ENCODE results near the gene CCBE1. TPM values are rescaled to one million over a fixed set of nuclear protein-coding genes. Genes with fewer than 3 reads are reported as not detected.
A peak's percentile ranks its signal among the peaks of the same experiment; 100 is the strongest.

CCBE1 gene
- total RNA-seq, 1 donor from 2014 or later, result 4.1 TPM

DNA sequence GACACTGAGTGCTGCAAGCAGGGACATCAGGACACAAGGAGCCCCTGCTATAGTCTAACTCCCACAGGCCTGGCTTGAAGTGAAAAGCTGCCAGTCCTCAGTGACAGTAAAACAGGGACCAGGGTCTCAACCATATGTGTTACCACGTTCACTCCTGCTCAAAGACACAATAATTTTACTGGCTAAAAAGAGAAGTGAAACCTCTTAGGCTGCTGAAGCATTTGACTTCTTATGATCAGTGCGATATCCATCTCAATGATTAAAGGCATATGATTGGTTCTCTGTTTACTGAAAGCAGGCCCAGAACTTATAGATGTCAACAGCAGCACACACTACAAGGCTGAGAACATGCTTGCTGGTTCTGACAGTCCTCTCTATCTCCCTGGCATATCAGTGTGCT lies 208.3 kb downstream of the CCBE1 start:
- Histone ChIP-seq H3K27me3 (ENCODE audit: insufficient read depth, low read length) (no peaks in the 10 kb centered on the region), H3K4me1 (ENCODE audit: insufficient read depth, low read length) (no peaks in the 10 kb centered on the region), H3K36me3 (ENCODE audit: insufficient read depth, low read length) (no peaks in the 10 kb centered on the region), H4K20me1 (ENCODE audit: insufficient read depth, low read length) (no peaks in the 10 kb centered on the region), H3K4me3 (ENCODE audit: insufficient read depth, low read depth, low read length) (no peak overlapping the region), H3K4me2 (ENCODE audit: low read length) (no peak overlapping the region), H3K79me2 (ENCODE audit: insufficient read depth, low read length) (no peaks in the 10 kb centered on the region), H3K9me3 (ENCODE audit: insufficient read depth, low read depth, low read length) (no peaks in the 10 kb centered on the region), H3K9ac (ENCODE audit: low read length) (no peak overlapping the region), H3K27ac (ENCODE audit: low read depth, low read length) (no peak overlapping the region), H2AFZ (ENCODE audit: low read depth, low read length) (no peak overlapping the region)
- Mint-ChIP-seq H3K27ac (ENCODE audit: unreplicated experiment) (no peak overlapping the region), H3K9me3 (ENCODE audit: unreplicated experiment) (peaks cover 5% of the 10 kb centered on the region), H3K27me3 (ENCODE audit: low read depth, unreplicated experiment) (peaks cover 4% of the 10 kb centered on the region), H3K36me3 (ENCODE audit: low read depth, unreplicated experiment) (no peaks in the 10 kb centered on the region), H3K4me1 (ENCODE audit: low read depth, unreplicated experiment) (no peaks in the 10 kb centered on the region), H3K4me3 (ENCODE audit: unreplicated experiment) (no peak overlapping the region)
- DNase-seq (ENCODE audit: low read depth), result no peak
- FAIRE-seq, result no peak
- TF ChIP-seq EZH2 (IDR thresholded peaks at IDR 0.05; ENCODE audit: insufficient read depth, low read length), result no peak
- TF ChIP-seq, protein P1, sequence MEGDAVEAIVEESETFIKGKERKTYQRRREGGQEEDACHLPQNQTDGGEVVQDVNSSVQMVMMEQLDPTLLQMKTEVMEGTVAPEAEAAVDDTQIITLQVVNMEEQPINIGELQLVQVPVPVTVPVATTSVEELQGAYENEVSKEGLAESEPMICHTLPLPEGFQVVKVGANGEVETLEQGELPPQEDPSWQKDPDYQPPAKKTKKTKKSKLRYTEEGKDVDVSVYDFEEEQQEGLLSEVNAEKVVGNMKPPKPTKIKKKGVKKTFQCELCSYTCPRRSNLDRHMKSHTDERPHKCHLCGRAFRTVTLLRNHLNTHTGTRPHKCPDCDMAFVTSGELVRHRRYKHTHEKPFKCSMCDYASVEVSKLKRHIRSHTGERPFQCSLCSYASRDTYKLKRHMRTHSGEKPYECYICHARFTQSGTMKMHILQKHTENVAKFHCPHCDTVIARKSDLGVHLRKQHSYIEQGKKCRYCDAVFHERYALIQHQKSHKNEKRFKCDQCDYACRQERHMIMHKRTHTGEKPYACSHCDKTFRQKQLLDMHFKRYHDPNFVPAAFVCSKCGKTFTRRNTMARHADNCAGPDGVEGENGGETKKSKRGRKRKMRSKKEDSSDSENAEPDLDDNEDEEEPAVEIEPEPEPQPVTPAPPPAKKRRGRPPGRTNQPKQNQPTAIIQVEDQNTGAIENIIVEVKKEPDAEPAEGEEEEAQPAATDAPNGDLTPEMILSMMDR (IDR thresholded peaks at IDR 0.05; ENCODE audit: insufficient read depth, low read depth, low read length), result no peak

DNA sequence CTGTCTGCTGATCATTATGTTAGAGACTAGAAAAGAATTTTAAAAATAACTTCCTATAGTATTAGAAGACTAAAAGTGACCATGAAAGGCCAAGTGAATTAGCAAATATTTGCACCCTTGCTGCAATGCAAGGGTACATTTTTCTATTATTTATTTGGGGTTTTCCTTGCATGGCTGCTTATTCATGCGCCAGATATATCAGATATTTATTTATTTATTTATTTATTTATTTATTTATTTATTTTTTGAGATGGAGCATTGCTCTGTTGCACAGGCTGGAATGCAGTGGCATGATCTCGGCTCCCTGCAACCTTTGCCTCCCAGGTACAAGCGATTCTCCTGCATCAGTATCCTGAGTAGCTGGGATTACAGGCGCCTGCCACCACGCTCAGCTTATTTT lies 211.8 kb downstream of the CCBE1 start:
- Mint-ChIP-seq H3K4me1 (ENCODE audit: low read depth, unreplicated experiment) (peaks cover 2% of the 10 kb centered on the region), H3K27me3 (ENCODE audit: low read depth, unreplicated experiment) (peaks cover 4% of the 10 kb centered on the region), H3K36me3 (ENCODE audit: low read depth, unreplicated experiment) (no peaks in the 10 kb centered on the region), H3K9me3 (ENCODE audit: unreplicated experiment) (no peaks in the 10 kb centered on the region), H3K27ac (ENCODE audit: unreplicated experiment) (no peak overlapping the region), H3K4me3 (ENCODE audit: unreplicated experiment) (no peak overlapping the region)
- no peaks in the 10 kb centered on the region for H3K9me3 ChIP-seq (ENCODE audit: insufficient read depth, low read depth, low read length)
- FAIRE-seq (no peak), DNase-seq (ENCODE audit: low read depth) (no peak)
- H3K36me3 ChIP-seq (ENCODE audit: insufficient read depth, low read length), result no peaks in the 10 kb centered on the region
- no peak overlapping the region for H3K27ac ChIP-seq (ENCODE audit: low read depth, low read length)
- H3K4me2 ChIP-seq (ENCODE audit: low read length), result no peak overlapping the region
- no peaks in the 10 kb centered on the region for H4K20me1 ChIP-seq (ENCODE audit: insufficient read depth, low read length)
- no peak overlapping the region for H2AFZ ChIP-seq (ENCODE audit: low read depth, low read length)
- H3K4me1 ChIP-seq (ENCODE audit: insufficient read depth, low read length), result no peaks in the 10 kb centered on the region
- no peak for TF ChIP-seq EZH2 (IDR thresholded peaks at IDR 0.05; ENCODE audit: insufficient read depth, low read length)
- TF ChIP-seq, protein P1 (IDR thresholded peaks at IDR 0.05; ENCODE audit: insufficient read depth, low read depth, low read length), result no peak
- H3K9ac ChIP-seq (ENCODE audit: low read length), result no peak overlapping the region
- no peak overlapping the region for H3K4me3 ChIP-seq (ENCODE audit: insufficient read depth, low read depth, low read length)
- no peaks in the 10 kb centered on the region for H3K27me3 ChIP-seq (ENCODE audit: insufficient read depth, low read length)
- H3K79me2 ChIP-seq (ENCODE audit: insufficient read depth, low read length), result no peaks in the 10 kb centered on the region

DNA sequence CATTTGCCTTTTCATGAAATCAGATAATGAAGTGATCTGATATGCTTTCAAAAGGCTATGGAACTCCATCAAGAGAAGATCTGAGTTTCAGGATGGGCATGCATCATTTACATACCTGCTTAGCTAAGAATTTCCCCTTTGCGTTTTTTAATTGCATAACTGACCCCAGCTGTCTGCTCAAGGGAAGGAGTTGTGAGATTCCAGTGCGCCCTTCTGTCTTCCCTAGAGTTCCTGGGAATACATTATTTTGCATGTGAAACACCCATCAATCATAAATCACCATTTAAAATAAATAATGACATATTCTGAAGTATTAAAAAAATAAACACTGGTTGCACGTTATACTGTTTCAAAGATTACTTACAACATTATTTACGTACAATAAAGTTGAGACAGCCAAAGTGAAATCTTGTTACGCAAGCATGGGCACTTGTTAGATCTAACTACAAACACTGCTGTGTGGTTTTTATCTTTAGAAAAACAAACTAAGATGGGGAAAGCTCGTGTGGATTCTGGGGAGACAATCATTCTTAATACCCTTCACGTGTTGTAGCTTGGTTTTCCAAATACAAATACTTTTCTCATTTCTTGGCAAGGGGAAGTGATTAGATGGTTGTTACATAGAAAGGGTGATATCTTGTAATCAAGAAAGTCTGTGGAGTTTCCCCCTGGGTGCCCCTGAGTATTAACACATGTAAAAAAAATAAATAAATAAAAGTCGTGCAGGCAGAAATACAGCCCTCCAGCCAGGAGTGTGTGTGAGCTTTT lies 212.5 kb downstream of the CCBE1 start:
- no peaks in the 10 kb centered on the region for H3K9me3 Mint-ChIP-seq (ENCODE audit: unreplicated experiment)
- no peaks in the 10 kb centered on the region for H4K20me1 ChIP-seq (ENCODE audit: insufficient read depth, low read length)
- H3K9ac ChIP-seq (ENCODE audit: low read length), result no peak overlapping the region
- no peaks in the 10 kb centered on the region for H3K27me3 ChIP-seq (ENCODE audit: insufficient read depth, low read length)
- no peaks in the 10 kb centered on the region for H3K36me3 Mint-ChIP-seq (ENCODE audit: low read depth, unreplicated experiment)
- TF ChIP-seq EZH2 (IDR thresholded peaks at IDR 0.05; ENCODE audit: insufficient read depth, low read length), result no peak
- TF ChIP-seq, protein P1 (IDR thresholded peaks at IDR 0.05; ENCODE audit: insufficient read depth, low read depth, low read length), result no peak
- no peak overlapping the region for H3K27ac Mint-ChIP-seq (ENCODE audit: unreplicated experiment)
- no peaks in the 10 kb centered on the region for H3K9me3 ChIP-seq (ENCODE audit: insufficient read depth, low read depth, low read length)
- no peaks in the 10 kb centered on the region for H3K36me3 ChIP-seq (ENCODE audit: insufficient read depth, low read length)
- peaks cover 2% of the 10 kb centered on the region for H3K4me1 Mint-ChIP-seq (ENCODE audit: low read depth, unreplicated experiment)
- H3K4me1 ChIP-seq (ENCODE audit: insufficient read depth, low read length), result no peaks in the 10 kb centered on the region
- no peak for FAIRE-seq
- no peak overlapping the region for H3K4me2 ChIP-seq (ENCODE audit: low read length)
- no peak overlapping the region for H3K27ac ChIP-seq (ENCODE audit: low read depth, low read length)
- H3K27me3 Mint-ChIP-seq (ENCODE audit: low read depth, unreplicated experiment), result peaks cover 5% of the 10 kb centered on the region
- DNase-seq (ENCODE audit: low read depth), result peak; percentile 59
- H3K4me3 Mint-ChIP-seq (ENCODE audit: unreplicated experiment), result no peak overlapping the region
- H3K4me3 ChIP-seq (ENCODE audit: insufficient read depth, low read depth, low read length), result no peak overlapping the region
- no peaks in the 10 kb centered on the region for H3K79me2 ChIP-seq (ENCODE audit: insufficient read depth, low read length)
- no peak overlapping the region for H2AFZ ChIP-seq (ENCODE audit: low read depth, low read length)
